HG03469 (cell line): Measurements from ENCODE around the gene ARMH3.

Experiments
- ATAC-seq: cut with Tn5 transposase; IDR thresholded peaks from one replicate; pipeline ENCODE4 v1.9.1; 2021; ENCODE audit warnings: mild to moderate bottlenecking, moderate library complexity, moderate number of reproducible peaks; ENCODE audit not compliant: unreplicated experiment

ARMH3 gene

DNA sequence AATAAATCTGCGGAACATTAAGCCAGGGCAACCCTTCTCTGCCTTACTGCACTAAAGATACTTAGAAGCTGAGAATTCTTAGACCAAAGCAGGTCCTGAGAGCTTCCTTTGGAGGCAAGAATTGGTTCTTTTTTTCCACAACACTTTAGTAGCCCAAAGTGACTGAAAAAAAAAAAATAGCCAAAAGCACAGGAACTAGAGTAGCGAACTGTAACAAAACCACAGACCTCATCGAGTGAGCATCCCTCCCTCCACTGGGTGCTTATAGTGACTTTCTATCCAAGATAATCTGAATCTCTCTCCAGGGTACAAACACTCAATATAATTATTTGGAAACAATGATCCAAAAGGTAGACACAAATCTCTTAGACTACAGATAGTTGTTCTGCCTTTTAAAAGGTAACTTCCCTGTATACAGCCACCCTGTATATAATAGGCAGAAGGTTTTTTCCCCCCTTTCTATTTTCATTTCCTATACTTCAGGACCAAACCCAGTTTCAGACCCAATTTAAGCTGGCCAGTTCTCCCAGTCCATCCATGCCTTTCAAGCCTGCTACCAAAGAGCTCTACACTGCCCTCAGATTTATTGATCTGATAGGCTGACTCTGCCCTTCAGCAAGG lies 180.8 kb downstream of the ARMH3 start:
- no peak for ATAC-seq

DNA sequence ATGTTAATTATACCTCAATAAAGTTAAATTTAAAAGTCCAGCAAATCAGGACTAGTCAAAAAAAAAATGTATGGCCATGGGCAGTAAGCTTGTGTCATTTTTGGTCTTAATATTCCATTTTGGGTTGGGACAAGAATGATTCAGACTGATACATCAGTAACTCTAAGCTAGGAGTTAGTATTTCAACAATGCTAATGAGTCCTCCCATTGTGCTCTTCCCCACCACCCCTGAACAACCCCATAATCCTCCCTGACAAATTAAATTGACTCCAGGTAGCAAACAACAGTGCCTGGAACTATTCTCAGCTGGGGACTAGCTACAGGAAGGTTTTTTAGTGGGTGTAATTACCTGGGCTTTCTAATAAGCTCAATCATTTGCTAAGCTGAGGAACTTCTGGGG lies 181.7 kb downstream of the ARMH3 start:
- no peak for ATAC-seq

DNA sequence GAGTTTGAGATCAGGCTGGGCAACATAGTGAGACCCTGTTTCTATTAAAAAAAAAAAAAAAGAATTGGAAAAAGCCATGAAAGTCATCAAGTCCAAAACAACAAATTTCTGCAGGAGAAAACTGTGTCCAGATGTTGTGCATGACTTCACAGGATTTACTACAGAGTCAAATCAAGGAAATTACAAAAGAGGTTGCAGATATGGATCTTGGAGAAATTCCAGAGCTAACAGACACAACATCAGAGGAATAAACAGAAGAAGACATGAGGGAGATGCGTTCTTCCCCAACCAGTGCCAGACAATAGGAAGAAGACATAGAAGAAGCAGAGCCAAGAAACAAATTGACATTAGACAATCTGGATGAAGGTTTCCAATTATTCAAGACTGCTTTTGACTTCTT lies 188.0 kb downstream of the ARMH3 start:
- ATAC-seq = no peak

DNA sequence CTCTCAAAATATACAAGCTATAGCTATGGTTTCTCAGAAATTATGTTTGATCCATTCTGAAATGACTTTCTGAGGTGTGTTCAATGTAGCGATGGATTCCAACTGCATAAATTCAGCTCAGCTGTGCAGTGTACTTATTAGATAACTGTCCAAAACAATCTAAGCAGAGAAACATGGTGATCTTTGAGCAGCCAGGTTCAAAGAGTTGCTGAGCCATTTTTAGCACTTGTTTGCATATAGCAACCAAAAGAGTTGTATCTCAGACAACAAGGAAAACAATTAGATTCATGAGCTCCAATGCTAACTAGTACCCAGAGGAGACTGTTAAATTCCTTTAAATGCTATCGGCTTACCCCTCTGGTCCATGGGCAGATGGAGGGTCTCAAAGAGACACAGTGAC lies 196.4 kb downstream of the ARMH3 start:
- no peak for ATAC-seq

DNA sequence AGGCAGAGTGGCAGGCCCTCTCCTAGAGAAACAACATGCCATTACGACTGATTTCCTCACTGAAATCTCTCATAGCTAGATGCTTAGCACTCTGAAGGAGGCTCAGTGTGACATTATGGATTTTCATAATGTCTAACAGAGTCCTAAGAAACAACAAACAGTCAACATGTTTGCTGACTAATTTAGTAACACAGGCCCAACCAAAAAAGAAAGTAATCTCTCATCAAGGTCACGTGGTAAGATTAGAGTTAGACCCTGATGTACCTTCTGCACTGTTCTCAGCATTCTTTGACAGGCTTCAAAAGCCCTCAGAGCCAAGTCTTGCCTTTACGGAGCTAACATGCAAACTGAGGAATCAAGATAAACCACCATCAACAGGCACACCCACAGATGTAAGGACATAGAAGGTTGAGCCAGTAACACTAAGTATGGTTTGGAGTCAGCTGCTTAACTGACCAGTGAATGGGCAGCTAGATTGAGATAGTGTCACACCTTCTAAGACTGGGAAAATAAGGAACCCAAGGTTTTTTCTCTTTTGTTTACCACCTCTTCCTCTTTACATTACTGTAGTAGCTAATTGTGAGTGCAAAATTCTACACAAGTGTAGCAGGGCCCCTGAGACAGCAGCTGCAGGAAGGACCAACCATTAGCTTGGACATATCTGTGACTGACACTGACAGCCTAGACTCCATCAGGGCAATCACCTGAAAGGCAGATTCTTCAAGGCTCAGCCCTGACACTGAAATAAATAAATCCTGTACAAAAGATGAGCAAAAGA lies 197.1 kb downstream of the ARMH3 start:
- ATAC-seq = no peak

DNA sequence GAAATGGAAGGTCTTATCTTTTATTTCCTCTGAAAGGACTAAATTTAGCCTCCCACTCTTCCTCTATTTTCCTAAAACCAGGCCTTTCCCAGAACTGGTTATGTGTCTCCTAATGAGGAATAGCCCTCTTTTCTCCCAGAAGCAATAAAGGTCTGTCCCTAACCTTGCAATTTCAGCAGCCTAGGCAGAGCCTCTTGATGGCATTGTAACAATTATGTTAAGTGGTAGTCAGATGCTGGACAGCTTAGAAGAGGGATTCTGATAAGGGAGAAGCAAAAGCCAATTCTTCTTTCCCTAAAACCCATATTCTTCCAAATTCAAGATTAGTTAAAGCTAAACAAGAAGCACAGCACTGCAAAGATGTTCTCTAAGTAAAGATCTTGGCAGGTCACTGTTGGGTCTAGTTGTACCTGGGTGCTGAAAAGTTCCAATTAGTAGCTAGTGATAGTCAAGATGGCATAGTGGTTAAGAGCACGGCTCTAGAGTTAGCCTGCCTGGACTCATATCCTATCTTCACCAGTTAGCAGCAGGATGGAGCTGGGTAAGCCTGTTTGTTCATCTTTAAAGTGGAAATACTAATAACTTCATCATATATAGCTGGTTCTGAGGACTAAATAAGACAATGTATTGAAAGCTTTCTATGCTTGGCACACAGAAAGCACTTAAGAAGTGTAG lies 198.0 kb downstream of the ARMH3 start:
- ATAC-seq = no peak

DNA sequence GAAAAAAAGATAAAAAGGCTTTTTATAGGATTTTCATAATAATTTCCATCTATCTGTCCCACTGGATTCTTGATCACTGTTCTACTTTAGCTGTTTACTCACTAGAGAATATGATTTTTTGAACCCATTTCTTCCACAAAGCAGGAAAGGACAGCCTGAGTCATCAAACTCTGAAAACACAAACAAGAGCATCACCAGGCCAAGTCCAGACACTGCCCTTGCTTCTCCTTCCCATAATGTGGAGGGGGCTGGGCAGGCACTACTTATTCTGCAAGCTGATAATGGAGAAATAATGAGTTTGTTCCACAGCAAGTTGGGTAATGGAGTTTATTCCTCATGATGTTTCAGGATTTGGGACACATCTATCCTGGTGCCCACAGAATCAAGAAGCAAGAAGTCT lies 199.3 kb downstream of the ARMH3 start:
- no peak for ATAC-seq

DNA sequence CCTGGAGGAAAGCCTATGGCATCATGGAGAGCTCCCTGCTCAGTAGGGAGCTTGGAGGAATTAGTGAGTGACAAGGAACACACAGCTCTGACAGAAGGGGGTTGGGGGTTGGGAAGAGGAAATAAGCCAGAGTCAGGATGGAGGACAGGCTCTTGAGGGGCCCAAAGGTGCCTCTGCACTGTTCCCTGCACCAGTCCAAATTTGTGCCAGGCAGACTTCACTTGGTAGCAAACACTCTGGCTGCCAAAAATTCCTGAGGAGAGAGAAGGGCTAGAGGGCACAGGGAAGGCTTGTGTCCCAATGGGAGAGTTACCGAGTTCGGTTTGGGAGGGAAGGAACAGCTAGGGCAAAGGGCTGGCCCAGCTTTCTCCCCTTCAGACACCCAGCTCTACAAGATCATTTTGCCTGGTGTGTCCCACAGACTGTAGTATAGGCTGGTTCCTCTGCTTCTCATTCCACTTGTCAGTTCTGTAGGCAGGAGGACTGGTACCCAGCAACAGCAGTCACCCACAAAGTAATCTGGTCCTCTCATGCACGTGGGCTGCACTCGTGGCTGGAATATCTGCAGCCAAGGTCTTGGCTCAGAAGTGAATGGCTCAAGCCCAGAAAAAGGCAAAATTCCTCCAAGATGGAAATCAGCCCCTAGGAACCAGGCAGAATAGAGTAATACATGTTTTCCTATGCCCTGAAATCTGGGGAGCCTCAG lies 204.4 kb downstream of the ARMH3 start:
- ATAC-seq = no peak

DNA sequence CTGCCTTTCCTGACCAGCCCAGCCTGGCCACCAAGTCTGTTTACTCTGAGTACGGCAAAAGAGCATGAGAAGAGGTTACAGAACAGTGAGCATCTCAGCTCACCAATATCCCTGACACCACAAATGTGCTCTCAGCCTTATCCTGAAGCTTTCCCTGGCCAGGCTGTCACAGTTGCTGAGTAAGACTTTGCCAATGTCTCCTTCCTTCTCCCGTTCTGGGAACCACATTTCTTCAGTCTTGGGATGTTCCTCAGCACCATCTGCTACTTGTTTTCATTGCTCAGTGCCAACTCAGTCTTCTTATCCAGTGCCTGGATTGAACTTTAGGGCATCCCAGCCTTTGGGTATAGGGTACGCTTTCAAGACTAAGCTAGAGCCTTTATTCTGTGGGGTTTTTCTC lies 205.2 kb downstream of the ARMH3 start:
- no peak for ATAC-seq

DNA sequence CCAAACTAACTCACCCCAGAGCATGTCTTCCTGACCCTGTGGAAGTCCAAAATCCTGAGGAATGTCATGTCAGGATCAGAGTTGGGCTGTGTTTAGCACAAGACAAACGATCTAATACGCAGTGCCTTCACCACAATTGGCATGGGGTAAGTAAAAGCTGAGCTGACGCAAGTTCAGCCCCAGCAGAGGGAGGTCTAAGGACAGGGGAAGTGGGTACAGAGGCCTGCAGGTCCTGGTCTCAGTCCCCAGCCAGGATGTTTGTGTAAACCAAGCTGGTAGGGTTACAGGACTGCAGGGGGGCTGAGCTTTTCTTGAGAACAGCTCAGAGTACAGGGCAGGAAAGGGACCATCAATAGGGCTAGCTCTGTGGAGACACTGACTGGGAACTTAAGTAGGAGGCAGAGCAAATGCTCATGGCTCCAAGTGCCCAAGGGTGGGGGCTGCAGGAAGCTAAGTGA lies 207.1 kb downstream of the ARMH3 start:
- ATAC-seq = no peak

DNA sequence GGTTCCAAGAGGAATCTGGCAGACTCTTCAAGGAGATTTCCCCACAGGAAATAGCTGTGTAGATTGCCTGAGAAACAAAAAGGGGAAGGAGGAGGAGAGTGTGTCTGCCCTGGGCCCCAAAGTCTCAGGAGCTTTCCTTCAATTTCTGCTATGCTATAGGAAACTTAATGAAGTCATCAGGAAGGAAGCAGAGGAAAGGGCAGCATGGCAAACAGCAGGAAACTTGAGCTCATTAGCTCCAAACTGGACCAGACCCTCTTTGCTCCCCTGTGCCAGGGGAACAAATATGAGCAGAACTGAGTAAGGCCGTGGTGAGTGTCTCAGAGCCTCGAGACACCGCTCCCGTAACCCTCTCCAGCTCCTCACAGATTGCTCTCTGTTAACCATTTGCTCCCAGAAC lies 207.6 kb downstream of the ARMH3 start:
- ATAC-seq = no peak

DNA sequence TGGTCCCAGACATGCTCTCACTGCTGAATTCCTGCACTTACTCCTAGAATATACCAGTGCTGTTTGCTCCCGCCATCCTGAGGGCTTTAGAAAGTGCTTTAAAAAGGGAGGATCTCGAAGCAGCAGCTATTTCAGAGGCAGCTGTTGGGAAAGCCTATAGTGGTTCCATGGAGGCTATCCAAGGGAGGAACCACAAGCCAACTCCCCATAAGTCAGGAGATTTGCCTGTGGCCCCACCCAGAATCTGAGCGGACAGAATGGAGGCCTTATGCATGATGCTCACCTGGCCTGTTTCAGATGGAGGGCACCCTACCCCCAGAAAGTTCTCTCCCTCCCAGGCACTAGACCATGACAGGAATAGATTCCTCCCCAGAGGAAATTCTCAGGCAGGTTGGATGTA lies 210.1 kb downstream of the ARMH3 start:
- no peak for ATAC-seq

DNA sequence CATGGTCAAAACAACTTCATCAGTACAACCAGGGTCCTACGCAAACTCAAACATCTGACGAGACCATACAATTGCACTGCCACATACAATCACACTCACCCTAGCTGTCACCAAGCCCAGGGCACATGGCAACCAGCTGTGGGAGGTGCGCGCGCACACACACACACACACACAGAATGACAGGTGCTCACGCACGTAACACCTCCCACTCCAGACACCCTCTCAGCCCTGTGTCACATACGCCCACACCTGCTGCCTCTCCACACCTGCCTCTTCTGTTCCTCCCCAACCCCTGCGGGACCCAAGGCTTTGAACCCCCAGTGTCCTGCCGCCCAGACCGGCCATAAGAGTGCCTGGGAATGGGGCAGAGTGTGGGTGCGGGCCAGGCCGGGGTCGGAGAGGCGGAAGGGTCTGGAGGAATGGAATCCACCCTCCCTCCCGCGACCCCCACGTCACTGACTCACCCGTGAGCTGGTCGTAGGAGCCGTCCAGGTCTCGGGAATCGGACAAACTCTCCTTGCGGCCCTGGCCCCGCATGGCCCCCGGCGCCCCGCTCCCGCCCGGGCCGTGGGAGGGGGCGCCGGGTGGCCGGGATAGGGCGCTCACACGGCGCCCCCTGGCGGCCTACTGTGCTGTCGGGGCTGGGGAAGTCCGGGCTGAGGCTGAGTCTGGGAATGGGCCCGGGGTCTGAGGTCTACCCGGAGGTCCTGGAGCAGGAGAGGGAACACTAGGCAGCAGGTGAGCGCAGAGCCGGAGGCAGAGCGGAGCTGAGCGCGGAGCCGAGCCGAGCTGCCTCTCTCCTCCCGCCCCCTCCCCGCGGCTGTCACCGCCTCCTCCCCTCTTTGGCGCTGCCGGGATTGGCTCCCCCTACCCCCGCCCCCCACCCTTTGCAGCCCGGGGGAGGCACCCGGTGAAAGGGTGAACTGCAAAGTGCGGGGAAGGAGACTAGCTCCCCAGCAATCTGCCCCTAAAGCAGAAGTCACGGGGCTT lies 212.6 kb downstream of the ARMH3 start, which contains the start of gene KCNIP2:
Gene KCNIP2 (minus strand): TSS at position 769 of the 990 bp plus-strand sequence. CDS start 232 bp downstream, at position 537.
- ATAC-seq = no peak

DNA sequence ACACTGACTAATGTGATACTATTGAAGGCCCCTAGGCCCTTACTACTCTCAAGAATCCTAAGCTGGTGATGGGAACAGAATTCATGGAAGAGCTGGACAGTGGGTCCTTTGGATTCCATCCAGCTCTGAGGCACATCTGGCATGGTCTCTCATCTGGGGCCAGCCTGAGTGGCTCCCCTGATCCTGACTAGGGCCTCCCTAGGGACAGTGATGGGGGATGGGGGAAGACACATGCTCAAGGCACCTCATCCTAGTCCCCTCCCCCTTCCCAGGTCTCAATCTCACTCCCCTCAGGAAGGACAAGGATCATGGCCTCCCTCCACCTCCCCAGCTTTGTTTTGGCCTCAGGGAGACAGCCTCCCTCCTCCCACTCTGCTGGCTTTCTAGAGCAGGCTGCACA lies 214.1 kb downstream of the ARMH3 start:
- ATAC-seq = no peak

DNA sequence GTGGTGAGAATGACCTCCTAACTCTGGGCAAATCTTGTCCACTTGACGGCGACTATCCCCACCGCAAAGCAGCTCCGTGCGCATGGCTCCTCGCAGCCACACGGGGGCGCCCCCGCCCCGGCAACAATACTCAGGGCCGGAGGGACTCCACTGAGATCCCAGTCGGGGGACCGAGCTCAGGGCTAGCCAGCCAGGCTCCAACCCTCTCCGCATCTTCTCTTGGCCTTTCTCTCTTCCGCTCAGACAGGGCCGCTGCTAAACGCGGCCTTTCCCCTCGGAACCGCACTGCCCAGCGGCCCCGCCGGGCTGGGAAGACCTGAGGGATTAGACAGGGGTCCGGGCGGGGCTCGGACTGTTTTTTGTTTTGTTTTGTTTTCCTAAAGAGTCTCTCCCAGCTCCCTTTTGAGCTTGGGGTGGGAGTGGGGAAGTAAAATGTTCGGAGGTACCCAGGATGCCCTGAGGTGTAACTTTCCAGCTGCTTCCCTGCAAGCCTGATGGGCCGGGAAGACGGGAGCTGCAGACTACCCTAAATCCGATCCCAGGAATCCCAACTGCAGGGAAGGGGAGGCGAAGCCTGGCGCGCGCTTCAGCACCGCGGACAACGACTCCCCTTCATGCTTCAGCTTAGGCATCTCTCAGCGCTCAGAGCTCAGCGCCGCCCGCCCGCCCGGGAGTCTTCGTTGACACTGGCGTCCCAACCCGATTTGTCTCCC lies 215.1 kb downstream of the ARMH3 start:
- no peak for ATAC-seq

DNA sequence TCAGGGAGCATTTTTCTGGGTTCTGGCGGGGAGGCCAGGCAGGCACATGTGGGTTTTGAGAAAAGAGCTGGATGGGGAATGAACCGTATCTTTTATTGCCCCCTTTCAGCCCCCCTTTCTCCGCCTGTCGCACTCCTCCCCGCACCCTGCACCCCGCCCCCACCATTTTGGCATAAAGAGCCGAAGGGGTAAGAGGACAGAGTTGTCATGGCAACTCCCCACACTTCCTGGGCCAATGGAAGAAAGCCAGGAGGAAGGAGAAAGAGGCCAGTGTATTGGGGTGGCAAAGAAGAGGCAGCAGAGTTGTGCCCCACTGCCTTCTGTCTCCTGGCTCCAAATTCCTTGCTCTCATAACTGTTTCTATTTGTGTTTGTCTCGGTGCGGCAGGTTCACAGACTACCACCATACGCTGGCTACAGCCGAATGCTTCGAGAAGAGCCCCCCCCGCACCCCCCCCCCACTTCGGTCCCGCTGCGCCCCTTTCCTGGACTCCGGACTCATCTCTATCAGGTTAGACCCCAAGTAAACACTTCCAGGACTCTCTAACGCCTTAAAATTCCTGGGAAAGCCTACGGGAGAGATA lies 215.8 kb downstream of the ARMH3 start:
- no peak for ATAC-seq

DNA sequence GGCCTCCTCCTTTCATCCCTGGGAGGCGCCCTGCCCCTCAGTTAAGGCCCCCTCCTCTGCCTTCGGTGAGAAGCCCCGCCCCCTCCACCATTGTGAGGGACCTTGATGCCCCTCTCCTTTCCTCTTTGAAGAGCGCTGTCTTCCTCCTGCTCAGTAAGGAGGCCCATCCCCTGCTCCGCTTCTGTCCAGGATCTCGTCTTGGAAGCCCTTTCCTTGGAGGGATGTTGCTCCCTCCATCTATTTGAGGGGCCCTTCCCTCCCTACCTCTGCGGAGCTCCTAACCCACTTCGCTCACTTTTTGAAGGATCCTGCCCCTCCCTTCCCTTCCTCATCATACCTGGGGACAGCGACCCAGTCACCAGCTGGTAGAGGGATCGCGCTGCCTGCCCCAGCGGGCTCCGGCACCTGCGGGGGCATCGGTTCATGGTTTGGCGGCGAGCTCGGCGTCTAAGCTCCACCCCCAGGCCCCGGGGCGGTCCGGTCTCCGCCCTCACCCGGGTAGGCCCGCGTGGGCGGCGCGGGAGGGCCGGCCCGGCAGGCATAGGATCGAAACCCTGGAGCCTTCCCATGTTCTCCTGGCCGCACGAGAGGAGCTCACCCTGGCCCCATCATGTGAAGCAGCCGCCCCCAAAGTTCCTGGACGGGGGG lies 216.4 kb downstream of the ARMH3 start:
- no peak for ATAC-seq

DNA sequence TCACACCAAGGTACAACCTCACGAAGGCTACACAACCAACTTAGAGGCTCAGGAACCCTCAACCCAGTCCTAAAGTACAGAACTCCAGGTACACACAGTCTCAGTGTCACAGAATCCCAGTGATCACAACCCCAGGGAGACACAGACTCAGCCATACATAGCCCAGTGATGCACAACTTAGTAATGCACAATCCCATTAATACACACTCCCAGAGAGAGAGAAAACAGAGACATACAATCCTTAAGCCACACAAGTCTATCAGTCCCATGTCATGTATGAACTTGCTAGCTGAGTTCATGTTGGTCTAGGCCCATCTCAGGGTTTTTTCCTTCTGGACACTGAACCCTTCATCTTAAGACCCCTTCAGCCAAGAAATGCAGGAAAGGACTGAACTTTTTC lies 217.0 kb downstream of the ARMH3 start:
- ATAC-seq = no peak
